HG03045 (cell line): ENCODE measurements around the gene PLEKHM3.

Source experiments
- ATAC-seq: cut with Tn5 transposase; IDR thresholded peaks from one replicate; pipeline ENCODE4 v1.9.1; 2021; ENCODE audit warnings: mild to moderate bottlenecking, moderate library complexity; ENCODE audit not compliant: unreplicated experiment

PLEKHM3 gene

DNA sequence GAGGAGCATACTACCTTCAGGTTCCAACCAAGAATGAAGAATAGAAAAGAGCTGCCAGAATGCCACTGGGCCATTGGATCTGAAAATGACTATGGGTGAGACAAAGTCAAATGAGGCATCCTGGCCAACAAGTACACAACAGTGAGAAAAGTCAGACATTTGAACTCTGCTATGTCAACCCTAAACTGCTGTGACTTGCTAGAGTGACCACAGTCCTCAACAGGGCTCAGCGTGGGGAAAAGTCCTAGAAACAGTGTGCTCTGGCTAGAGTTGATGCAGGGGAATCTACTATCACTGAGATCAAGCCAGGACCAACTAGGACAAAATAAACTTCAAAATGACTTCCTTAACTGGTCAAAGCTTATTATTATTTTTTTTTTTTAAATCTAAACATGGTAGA, 157.4 kb downstream of the PLEKHM3 start:
- ATAC-seq, result no peak

DNA sequence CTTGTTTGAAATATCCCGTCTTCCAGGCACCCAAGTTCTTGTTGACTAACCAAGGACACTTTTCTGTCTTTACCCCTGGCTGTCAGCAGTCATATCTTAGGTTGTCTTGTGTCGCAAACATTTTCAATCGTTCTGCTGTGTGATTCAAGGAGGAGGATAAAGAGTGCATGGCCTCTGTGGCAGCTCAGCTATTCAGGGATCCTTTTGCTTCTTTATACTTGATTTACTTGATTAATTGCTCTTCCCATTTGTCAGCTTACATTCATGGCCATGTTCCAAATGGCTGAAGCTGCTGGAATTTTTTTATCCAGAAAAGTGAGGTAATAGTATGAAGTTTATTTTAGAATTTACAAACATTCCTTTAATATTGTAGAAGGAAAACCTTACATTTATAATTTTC, 158.3 kb downstream of the PLEKHM3 start:
- no peak for ATAC-seq

DNA sequence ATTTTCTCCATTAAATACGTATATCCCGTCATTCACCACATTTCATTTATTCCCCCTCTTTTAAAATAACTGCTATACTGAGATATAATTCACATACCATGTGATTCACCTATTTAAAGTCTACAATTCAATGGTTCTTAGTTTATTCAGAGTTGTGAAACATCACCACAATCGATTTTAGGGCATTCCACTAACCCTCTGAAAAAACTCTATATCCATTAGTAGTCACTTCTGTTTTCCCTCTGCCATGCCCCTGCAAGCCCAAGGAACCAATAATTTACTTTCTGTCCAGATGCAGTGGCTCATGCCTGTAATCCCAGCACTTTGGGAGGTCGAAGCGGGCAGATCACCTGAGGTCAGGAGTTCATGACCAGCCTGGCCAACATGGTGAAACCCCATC, 160.1 kb downstream of the PLEKHM3 start:
- no peak for ATAC-seq

DNA sequence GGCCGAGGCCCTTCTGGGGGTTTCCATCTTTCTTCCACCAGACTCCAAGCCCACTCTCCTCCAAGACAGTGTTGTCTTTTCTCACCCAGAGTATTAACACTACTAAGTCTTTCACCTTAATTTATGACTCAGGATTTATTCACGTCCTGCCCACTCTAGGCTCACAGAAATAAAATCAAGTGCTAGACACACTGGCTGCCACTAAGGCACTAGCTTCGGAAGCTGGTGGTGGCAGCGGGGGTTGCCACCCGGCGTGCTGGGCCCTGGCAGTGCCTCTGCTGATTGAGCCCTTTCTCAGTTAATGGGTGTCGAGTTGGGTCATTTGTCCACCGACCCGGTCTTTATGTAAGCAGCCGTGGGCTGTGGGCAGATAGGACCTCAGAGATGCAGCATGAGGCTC, 162.0 kb downstream of the PLEKHM3 start:
- no peak for ATAC-seq

DNA sequence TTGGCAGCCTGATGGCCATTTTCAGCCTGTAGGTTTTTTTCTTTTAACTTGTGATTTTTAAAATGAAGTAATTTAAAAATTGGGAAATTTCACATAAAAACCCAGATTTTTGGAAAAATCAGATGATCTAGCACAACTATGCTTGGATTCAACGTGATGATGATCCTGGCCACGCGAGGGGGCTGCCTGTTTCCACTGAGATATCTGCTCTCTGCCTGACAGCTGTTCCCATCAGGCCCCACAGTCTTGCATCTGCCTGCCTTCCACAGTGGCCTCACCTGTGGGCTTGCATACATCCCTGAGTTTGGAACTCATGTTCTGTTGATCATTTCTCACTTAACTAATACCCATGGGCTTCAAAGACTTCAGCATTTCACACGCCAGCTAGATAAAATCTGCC, 163.5 kb downstream of the PLEKHM3 start:
- no peak for ATAC-seq

DNA sequence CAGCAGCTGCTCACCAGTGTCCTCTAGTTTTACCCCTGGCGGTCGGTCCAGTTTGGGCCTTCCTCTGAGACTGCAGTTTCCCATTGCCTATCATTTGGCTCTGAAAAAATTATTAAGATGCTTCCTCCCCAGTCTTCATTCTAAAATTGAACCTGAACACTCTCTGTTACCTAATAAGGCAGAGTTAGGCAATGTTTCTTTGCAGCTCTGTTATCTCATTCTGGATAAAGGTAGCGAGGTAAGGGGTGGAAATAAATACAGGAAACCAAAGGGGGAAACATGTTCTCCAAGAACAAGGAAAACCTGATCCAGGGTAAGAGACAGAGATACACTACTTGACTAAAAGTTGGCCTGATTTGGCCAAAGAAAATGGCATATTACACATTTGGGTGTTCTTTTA, 164.6 kb downstream of the PLEKHM3 start:
- ATAC-seq, result no peak

DNA sequence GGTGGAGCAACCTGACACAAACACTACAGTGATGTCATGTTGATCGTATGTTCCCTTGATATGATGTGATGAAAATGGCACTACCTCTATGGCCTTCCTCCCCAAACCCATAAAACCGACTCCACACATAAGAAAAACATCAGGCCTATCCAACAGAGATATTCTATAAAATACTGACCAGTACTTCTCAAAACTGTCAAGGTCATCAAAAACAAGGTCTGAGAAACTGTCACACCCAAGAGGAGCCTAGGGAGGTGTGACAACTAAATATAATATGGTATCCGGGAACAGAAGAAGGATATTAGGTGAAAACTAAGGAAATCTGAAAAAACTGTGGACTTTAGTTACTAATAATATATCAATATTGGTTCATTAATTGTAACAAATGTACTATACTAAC, 169.7 kb downstream of the PLEKHM3 start:
- no peak for ATAC-seq

DNA sequence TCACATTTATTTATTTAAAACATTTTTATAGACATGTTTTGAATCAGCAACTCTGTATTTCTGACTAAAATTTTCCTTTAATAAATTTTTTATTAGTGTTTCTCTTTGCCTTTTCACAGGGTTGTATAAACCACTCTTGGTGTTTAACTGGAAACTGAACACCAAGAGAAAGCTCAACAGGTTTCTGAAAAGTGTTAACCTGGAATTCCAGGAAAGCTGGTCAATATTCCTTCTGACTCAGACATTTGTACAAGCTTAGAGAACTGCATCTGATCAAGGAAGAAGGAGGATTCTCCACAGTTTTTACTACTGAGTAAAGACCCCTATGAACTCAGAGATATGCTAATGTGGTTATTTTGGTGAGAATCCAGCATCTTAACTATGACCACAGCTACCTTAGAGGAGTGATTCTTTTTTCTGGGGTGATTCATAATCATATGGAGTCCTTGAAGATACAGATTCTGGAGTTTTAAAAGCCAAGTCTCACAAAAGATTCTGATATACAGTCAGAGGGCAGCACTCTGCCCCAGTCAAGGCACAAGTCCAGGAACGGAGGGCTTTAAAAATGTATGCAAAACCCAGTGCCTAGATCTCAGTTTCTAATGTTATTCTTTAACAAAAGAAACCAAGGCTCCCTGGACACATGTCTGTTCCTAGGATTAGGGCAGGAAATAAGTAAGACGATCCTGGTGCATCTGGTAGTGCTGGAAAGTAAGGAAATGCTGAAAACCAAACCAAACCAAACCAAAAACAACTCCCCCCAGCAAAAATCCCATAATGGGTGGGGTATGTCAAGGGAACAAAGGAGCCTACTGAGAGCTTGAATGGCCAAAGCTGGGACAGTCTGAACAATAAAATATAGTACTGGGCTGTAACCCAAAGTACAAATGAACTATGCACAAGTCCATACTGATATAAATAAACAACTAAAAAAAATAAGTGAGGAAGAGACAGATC, 170.6 kb downstream of the PLEKHM3 start:
- no peak for ATAC-seq

DNA sequence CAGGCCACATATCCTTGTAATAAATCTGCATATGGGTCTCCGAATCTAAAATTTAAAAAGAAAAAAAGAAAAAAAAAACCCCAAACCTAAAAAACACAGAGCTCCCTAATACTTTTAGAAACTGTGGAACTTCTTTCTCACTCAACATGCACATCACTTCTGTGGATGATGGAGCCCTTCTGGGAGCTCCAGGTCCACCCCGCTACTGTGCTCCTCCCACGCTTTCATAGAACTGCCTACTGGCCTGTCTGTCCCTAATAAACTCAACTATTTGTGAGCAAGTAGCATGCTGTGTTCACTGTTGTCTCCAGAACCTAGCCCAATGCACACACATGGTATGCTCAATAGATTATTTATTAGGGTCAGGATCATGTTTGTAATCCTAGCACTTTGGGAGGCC, 172.5 kb downstream of the PLEKHM3 start:
- ATAC-seq, result no peak

DNA sequence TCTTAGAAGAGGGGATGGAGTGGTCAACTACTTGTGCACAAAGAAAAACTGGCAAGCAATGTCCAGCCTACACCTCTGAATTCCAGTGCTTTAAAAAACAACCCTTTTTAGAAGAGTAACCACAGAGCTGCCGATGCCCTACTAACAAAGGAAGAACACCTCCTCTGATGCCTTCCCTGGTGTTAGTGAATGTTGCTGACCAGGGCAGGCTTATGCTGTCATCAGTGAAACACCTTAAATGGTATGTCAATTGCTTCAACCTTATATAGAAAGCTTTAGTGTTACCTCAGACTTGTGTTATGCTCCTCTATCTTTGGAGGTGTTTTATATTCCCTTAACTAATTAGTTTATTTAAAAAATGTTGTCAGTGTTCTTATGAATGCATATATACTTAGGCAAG, 175.9 kb downstream of the PLEKHM3 start:
- ATAC-seq, result no peak

DNA sequence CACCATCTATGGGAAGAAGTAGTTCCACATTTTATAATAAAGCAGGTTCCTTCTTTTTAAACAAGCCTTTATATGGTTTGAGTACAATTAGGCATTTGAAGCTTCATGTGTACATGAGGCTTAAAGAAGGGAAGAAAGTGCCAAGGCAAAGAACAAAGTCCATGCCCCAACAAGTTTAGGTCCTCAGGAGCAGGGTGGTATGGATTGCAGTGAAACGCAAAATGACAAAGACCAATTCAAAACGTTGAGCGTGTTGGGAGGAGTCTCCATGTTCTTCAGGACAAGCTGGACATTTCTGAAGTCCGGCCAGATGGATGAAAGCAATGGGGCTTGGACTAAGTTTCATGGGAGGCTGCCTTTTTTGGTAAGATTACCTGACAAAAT, 176.8 kb downstream of the PLEKHM3 start:
- ATAC-seq, result no peak

DNA sequence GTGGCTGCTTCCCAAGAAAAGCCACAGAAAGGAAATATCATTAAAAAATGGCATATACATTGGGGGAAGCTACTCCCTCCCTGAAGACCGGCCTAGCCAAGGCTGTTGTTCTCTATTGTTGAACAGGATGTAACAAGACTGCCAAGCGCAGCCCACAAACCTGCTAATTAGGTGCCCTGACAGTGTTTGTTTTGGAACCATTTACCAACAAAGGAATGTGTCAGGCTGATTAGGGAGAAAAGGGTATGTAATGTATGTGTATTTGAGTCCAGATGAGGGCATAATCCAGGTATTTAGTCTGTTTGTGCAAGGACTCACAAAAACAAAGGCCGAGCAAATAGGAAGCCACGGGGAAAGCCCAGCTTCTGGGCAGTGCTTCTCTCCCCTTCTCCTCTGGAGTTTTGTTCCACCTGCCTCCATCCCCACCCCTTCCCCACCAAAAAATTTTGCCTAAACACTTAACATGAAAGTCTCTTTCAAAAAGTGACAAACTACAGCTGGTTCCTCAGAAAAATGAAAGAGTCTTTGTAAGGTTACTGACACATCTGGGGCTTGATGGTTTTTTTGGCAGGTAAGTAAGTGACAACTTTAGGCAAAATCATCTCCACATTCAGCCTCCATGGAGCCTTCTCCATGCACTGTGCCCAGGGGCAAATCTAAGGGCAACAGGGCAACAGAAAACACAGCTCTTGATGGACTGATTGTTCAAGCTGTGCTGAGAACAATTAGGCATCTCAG, 177.4 kb downstream of the PLEKHM3 start:
- ATAC-seq, result no peak

DNA sequence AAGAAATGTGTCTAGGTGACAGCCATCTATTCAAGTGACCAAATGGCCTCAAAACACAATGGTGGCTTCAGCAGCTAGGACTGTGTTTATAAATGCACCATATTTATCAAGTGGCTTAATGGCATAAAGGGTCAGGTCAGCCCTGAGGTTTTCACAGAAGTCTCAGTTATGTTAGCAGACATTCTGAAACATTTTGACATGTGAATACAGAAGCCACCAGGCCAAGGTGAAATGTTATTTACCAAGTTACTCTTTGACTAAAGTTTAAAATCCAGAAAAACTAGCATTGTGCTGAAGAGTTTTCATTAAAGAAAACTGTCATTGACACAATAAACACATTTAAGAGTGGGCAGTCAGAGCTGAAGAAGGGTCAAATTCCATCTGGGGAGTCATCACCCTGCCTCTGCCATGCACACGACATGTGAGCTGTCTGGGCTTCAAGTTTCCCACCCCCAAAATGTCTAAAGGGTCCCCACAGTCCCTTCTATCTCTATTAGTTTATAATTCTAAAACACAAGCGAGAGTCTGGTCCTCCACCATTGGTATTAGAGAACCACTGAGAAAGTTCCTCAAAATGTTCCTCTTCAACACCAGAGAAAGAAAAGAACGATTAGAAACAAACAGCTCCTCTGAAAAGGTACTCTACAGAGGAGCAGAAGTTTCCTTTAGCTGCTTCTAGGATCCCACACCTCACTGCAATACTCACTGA, 178.1 kb downstream of the PLEKHM3 start:
- ATAC-seq, result no peak

DNA sequence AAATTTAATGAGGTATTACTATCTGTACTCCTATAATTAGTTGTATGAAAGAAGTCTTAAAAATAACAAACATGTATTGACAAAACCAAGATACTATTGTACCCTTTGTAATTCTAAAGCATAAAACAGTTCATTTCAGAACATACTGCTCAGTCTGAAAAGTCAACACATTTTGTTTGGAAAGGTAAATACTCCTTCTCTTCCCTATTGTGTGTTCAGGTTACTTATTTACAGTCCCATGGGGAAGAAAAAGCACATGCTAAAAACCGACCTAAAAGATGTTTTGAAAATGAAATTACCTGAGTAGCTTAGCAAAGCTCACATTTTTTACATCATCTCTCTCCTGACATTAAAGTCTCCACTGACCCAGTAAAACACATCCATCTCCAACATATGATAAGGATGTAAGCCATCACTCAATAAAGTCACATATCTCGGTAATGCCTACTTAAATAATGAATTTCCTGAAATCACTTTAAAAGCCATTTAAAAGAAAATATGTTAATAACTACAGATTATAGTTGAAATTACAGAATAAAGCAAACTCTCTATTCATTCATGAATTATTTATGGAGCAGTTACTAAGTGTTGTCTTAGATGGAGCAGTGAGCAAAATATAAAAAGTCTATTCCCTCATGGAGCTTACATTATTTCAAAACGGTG, 180.0 kb downstream of the PLEKHM3 start:
- no peak for ATAC-seq

DNA sequence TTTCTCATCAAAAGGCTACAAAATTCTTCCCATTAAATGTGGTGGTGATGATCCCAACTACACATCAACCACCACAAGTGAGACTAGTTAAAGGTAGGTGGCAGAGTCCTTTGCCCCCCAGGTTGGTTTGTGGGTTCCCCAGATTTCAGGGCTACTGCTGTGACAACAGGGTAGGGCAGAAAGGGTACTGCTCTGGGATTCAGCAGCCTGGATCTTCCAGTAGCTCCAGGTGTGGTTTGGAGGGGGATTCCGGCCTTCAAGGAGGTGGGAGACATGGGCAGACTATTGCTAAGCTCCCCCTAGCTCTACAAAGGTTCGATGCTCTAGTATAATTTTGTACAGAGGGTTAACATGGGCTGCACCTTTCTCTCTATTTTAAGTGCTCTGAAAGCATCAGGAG, 180.7 kb downstream of the PLEKHM3 start:
- no peak for ATAC-seq

DNA sequence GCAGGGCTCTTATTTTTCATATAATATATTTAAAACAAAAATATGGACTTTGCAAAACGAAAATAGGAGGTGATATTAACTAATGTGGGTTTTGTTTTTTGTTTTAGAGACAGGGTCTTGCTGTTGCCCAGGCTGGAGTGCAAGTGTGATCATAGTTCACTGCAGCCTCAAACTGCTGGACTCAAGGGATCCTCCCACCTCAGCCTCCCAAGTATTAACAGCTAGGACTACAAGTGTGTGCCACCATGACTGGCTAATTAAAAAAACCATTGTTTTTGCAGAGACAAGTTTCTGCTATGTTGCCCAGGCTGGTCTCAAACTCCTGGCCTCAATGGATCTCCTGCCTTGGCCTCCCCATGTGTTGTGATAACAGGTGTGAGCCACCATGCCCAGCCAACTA, 185.2 kb downstream of the PLEKHM3 start:
- ATAC-seq, result no peak

DNA sequence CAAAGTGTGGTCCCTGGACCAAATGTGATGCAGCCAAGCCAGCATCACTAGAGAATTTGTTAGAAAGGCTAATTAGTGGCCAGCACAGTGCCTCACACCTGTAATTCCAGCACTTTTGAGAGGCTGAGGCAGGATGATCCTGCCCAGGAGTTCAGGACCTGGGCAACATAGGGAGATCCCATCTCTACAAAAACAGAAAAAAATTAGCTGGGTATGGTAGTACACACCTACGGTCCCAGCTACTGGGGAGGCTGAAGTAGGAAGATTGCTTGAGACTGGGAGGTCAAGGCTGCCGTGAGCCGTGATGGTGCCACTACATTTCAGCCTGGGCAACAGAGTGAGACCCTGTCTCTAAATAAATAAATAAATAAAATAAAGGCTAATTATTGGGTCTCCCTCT, 185.8 kb downstream of the PLEKHM3 start:
- ATAC-seq, result no peak

DNA sequence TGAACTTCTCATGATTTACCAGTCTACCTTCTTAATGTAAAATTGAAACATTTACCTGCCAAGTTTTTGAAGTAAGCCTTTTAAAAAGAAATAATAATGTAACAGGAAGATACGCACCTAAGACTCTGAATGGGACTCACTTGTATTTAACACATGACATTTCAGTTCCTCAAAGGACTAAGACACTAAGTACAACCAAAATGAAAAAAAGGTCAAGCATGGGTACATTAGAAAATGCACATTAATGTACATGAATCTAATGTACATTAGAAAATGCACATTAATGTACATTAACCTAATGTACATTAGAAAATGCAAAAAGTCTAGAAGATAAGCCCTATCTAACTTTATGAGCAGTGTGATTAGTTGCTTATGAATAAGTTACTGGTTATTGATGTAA, 186.3 kb downstream of the PLEKHM3 start:
- ATAC-seq, result no peak

DNA sequence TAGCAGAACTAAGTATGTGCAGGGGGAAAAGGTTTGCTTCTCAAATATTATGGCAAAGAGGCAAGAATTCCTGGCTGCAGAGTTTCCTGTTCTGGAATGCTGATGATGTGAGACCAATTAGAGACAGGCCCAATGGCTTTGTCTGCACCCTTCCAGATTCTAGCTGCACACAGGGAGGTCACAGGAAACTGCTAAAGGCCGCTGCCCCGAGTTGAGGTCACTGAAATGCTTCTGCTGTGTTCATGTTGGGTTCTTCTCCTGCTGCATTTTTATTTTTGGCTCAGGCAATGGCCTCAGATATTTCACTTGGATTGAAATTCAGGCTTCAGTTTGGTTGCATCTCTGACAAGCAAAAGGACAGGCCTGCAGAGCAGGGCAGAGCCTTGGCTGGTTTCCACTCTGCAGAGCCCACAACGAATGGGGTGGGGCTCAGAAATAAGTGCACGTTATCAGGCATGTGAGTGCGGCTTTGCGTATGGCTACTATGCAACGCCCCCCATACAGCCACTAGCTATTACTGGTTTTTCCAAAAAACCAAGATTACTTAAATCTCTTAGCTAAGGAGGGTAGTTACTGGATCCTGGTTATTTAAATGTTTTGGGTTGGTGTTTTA, 188.7 kb downstream of the PLEKHM3 start:
- ATAC-seq, result no peak

DNA sequence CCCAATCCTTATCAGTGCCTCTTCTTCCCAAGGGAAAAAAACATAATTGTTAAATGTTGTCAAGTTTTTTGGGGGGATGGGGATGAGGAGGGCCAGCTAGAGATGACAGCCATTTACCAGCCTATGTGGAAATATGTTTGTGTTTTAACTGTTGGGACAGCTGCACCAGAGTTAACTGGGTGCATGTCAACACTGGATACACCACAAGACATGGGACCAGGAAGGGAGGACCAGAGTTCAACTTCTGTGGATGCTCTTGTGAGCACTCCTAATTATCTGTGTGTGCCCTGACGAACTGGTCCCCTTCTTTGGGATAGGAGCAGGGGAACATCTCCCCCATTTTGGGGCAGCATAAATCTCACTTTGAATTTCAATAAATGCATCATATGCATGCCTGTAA, 189.5 kb downstream of the PLEKHM3 start:
- no peak for ATAC-seq
